ENCODE measurements around the gene ADGRL1. TPM values are rescaled to one million over a fixed set of nuclear protein-coding genes. Genes with fewer than 3 reads are reported as not detected.
"Not testable (repeated sequence)": the region's sequence is repeated elsewhere in the genome, so short reads cannot be mapped to it uniquely, and the experiment has no call there.

The ADGRL1 gene
- total and polyA plus RNA-seq, 2 donors (not counting 1 experiment from before 2014, with no cell fraction given): 0.64 to 1.8 TPM

- DNase-seq (no peak), ATAC-seq (ENCODE audit: low read depth) (no peak)
- H3K4me3 ChIP-seq (ENCODE audit: control extremely low read depth in 1 of 5, extremely low read depth in 1 of 5, insufficient read depth in 1 of 5, low read depth in 2 of 5, low read length in 4 of 5): no peak overlapping the region
- whole genome bisulfite sequencing (ENCODE audit: insufficient coverage): no CpG with 5 or more reads among the region's 2 CpGs
- peaks cover 0 to 2% (median 0%) of the 10 kb centered on the region in 3 donors for H3K9me3 ChIP-seq (ENCODE audit: control extremely low read depth in 1 of 3, control insufficient read depth in 2 of 3, insufficient read depth in 1 of 3, low read length in 2 of 3)
- POLR2A ChIA-PET: interaction anchor here (0.6 kb wide), 1 partner anchor 873 kb away, joined by 4 read pairs; no protein-coding TSS in a partner anchor
- Mint-ChIP-seq H3K27ac (no peak overlapping the region), H3K4me1 (peaks cover 7% of the 10 kb centered on the region), H3K27me3 (peaks cover 12% of the 10 kb centered on the region), H3K4me3 (no peak overlapping the region), H3K9me3 (ENCODE audit: insufficient read depth) (no peaks in the 10 kb centered on the region)
- no peak overlapping the region for H3K9ac ChIP-seq (ENCODE audit: low read length)
- no peaks in the 10 kb centered on the region for H4K20me1 ChIP-seq (ENCODE audit: control insufficient read depth, insufficient read depth, low read length, poor library complexity, severe bottlenecking)
- peaks cover 0 to 10% (median 0%) of the 10 kb centered on the region in 4 experiments for H3K27me3 ChIP-seq (replicated peaks in 1 of 4; ENCODE audit: control extremely low read depth in 1 of 4, control insufficient read depth in 3 of 4, insufficient read depth in 4 of 4, low read length in 3 of 4)
- no peak overlapping the region for H3K27ac ChIP-seq (ENCODE audit: low read length in 2 of 2)
- no peak overlapping the region for H2AFZ ChIP-seq (ENCODE audit: insufficient read depth, low read depth, low read length, poor library complexity, severe bottlenecking)
- no peaks in the 10 kb centered on the region for H3K79me2 ChIP-seq (ENCODE audit: control insufficient read depth, insufficient read depth, low read length)
- H3K36me3 ChIP-seq (replicated peaks in 1 of 2; ENCODE audit: control extremely low read depth in 1 of 2, control insufficient read depth in 1 of 2, extremely low read depth in 1 of 2, insufficient read depth in 2 of 2, low read length in 1 of 2): no peaks in the 10 kb centered on the region
- TF ChIP-seq EZH2 (IDR thresholded peaks at IDR 0.05; ENCODE audit: borderline replicate concordance, insufficient read depth, low read depth, low read length, poor library complexity, severe bottlenecking): no peak
- TF ChIP-seq, protein P1, sequence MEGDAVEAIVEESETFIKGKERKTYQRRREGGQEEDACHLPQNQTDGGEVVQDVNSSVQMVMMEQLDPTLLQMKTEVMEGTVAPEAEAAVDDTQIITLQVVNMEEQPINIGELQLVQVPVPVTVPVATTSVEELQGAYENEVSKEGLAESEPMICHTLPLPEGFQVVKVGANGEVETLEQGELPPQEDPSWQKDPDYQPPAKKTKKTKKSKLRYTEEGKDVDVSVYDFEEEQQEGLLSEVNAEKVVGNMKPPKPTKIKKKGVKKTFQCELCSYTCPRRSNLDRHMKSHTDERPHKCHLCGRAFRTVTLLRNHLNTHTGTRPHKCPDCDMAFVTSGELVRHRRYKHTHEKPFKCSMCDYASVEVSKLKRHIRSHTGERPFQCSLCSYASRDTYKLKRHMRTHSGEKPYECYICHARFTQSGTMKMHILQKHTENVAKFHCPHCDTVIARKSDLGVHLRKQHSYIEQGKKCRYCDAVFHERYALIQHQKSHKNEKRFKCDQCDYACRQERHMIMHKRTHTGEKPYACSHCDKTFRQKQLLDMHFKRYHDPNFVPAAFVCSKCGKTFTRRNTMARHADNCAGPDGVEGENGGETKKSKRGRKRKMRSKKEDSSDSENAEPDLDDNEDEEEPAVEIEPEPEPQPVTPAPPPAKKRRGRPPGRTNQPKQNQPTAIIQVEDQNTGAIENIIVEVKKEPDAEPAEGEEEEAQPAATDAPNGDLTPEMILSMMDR (IDR thresholded peaks at IDR 0.05): no peak
- intact Hi-C loops (cut with micrococcal nuclease): no loop called here
- no peak overlapping the region for H3K4me2 ChIP-seq (replicated peaks; ENCODE audit: low read depth, low read length, poor library complexity, severe bottlenecking)
- H3K4me1 ChIP-seq (ENCODE audit: control insufficient read depth in 2 of 2, insufficient read depth in 2 of 2, low read length in 2 of 2): peaks cover 0 to 5% of the 10 kb centered on the region in 2 donors
- CTCF ChIA-PET: no interaction called here
Observed at GRCh38 chr19:14214580-14214979, 8.6 kb upstream of the ADGRL1 start.

DNA sequence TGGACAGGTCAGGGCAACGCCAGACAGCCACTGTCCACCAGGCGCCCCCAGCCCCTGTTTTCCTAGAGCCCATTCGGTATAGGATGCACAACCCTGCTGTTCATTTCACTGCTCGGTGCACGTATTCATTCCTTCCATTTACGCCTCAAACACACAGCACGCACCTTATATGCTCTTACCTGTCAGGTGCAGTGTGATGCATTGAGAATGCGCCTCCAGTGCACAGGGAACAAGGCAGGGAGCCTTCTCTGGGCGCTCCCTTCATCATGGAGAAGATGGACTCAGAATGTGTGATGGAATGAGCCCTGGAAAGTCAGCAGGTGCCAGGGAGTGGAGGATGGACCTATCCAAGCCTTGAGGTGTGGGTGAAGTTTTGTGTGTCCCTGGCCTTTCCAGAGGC is 4.2 kb upstream of the ADGRL1 start:
- WGBS (ENCODE audit: insufficient coverage): 90% methylated on average over 9 of the region's 9 CpGs
- Mint-ChIP-seq H3K4me1 (peaks cover 23% of the 10 kb centered on the region), H3K27me3 (peaks cover 33% of the 10 kb centered on the region)
- Histone ChIP-seq H3K27me3 (replicated peaks in 1 of 4; ENCODE audit: control extremely low read depth in 1 of 4, control insufficient read depth in 3 of 4, insufficient read depth in 4 of 4, low read length in 3 of 4) (peaks cover 0 to 34% (median 6%) of the 10 kb centered on the region in 4 experiments), H3K4me1 (ENCODE audit: control insufficient read depth in 2 of 2, insufficient read depth in 2 of 2, low read length in 2 of 2) (peaks cover 11 to 12% of the 10 kb centered on the region in 2 donors)
- H3K36me3 ChIP-seq (replicated peaks in 1 of 2; ENCODE audit: control extremely low read depth in 1 of 2, control insufficient read depth in 1 of 2, extremely low read depth in 1 of 2, insufficient read depth in 2 of 2, low read length in 1 of 2); H3K27ac Mint-ChIP-seq; DNase-seq; CTCF ChIA-PET; H3K4me3 Mint-ChIP-seq; H3K79me2 ChIP-seq (ENCODE audit: control insufficient read depth, insufficient read depth, low read length); H3K9ac ChIP-seq (ENCODE audit: low read length); H3K27ac ChIP-seq (ENCODE audit: low read length in 2 of 2); H3K9me3 ChIP-seq (ENCODE audit: control extremely low read depth in 1 of 3, control insufficient read depth in 2 of 3, insufficient read depth in 1 of 3, low read length in 2 of 3); H3K9me3 Mint-ChIP-seq (ENCODE audit: insufficient read depth); ATAC-seq (ENCODE audit: low read depth); H2AFZ ChIP-seq (ENCODE audit: insufficient read depth, low read depth, low read length, poor library complexity, severe bottlenecking); H3K4me2 ChIP-seq (replicated peaks; ENCODE audit: low read depth, low read length, poor library complexity, severe bottlenecking); H3K4me3 ChIP-seq (ENCODE audit: control extremely low read depth in 1 of 5, extremely low read depth in 1 of 5, insufficient read depth in 1 of 5, low read depth in 2 of 5, low read length in 4 of 5); H4K20me1 ChIP-seq (ENCODE audit: control insufficient read depth, insufficient read depth, low read length, poor library complexity, severe bottlenecking); intact Hi-C loops (cut with micrococcal nuclease); POLR2A ChIA-PET: not testable (repeated sequence)

GRCh38 chr19:14209401-14209800 is 3.4 kb upstream of the ADGRL1 start:
- POLR2A ChIA-PET; H3K9ac ChIP-seq (ENCODE audit: low read length); H3K27ac Mint-ChIP-seq: not testable (repeated sequence)

More at GRCh38 chr19:14209401-14209800, 3.4 kb upstream of the ADGRL1 start:
- intact Hi-C loops (cut with micrococcal nuclease); CTCF ChIA-PET; H3K9me3 Mint-ChIP-seq (ENCODE audit: insufficient read depth); H3K79me2 ChIP-seq (ENCODE audit: control insufficient read depth, insufficient read depth, low read length); ATAC-seq (ENCODE audit: low read depth); H2AFZ ChIP-seq (ENCODE audit: insufficient read depth, low read depth, low read length, poor library complexity, severe bottlenecking); H3K4me2 ChIP-seq (replicated peaks; ENCODE audit: low read depth, low read length, poor library complexity, severe bottlenecking); H3K36me3 ChIP-seq (replicated peaks in 1 of 2; ENCODE audit: control extremely low read depth in 1 of 2, control insufficient read depth in 1 of 2, extremely low read depth in 1 of 2, insufficient read depth in 2 of 2, low read length in 1 of 2); DNase-seq; H3K4me3 ChIP-seq (ENCODE audit: control extremely low read depth in 1 of 5, extremely low read depth in 1 of 5, insufficient read depth in 1 of 5, low read depth in 2 of 5, low read length in 4 of 5); H4K20me1 ChIP-seq (ENCODE audit: control insufficient read depth, insufficient read depth, low read length, poor library complexity, severe bottlenecking); H3K27ac ChIP-seq (ENCODE audit: low read length in 2 of 2): not testable (repeated sequence)
- peaks cover 27% of the 10 kb centered on the region for H3K4me1 Mint-ChIP-seq
- WGBS (ENCODE audit: insufficient coverage): 2% methylated on average over 40 of the region's 40 CpGs
- peaks cover 39% of the 10 kb centered on the region for H3K27me3 Mint-ChIP-seq
- peaks cover 12 to 13% of the 10 kb centered on the region in 2 donors for H3K4me1 ChIP-seq (ENCODE audit: control insufficient read depth in 2 of 2, insufficient read depth in 2 of 2, low read length in 2 of 2)
- peaks cover 0 to 42% (median 10%) of the 10 kb centered on the region in 4 experiments for H3K27me3 ChIP-seq (replicated peaks in 1 of 4; ENCODE audit: control extremely low read depth in 1 of 4, control insufficient read depth in 3 of 4, insufficient read depth in 4 of 4, low read length in 3 of 4)
- peak overlapping the region; percentile 23 for H3K4me3 Mint-ChIP-seq
- peaks cover 0 to 11% (median 0%) of the 10 kb centered on the region in 3 donors for H3K9me3 ChIP-seq (ENCODE audit: control extremely low read depth in 1 of 3, control insufficient read depth in 2 of 3, insufficient read depth in 1 of 3, low read length in 2 of 3)

All from B cell (primary cell).